ENCODE data around the gene COL24A1. TPM values are rescaled to one million over a fixed set of nuclear protein-coding genes. Genes with fewer than 3 reads are reported as not detected.

Gene COL24A1
- total RNA-seq, 1 experiment from 2014 or later, result 1.1 TPM

GRCh38 chr1:86169625-86170024 is 13.1 kb upstream of the COL24A1 start (continued):
- TF ChIP-seq HMGXB4 (CRISPR knock-in tag; IDR thresholded peaks at IDR 0.05) (no peak), AR (CRISPR knock-in tag; IDR thresholded peaks at IDR 0.05) (no peak)

- Mint-ChIP-seq H3K9me3 (peaks cover 3% of the 10 kb centered on the region; the same call in 1 of the 2 replicates), H3K36me3 (no peaks in the 10 kb centered on the region), H3K27me3 (ENCODE audit: low read depth) (peaks cover 29% of the 10 kb centered on the region), H3K27ac (no peak overlapping the region), H3K4me3 (no peak overlapping the region), H3K4me1 (peaks cover 12% of the 10 kb centered on the region)
- ChIA-PET POLR2A (no interaction called here), CTCF (no interaction called here)
- DNase-seq (ENCODE audit: low spot score) (no peak), ATAC-seq (no peak)
- TF ChIP-seq, protein P1, sequence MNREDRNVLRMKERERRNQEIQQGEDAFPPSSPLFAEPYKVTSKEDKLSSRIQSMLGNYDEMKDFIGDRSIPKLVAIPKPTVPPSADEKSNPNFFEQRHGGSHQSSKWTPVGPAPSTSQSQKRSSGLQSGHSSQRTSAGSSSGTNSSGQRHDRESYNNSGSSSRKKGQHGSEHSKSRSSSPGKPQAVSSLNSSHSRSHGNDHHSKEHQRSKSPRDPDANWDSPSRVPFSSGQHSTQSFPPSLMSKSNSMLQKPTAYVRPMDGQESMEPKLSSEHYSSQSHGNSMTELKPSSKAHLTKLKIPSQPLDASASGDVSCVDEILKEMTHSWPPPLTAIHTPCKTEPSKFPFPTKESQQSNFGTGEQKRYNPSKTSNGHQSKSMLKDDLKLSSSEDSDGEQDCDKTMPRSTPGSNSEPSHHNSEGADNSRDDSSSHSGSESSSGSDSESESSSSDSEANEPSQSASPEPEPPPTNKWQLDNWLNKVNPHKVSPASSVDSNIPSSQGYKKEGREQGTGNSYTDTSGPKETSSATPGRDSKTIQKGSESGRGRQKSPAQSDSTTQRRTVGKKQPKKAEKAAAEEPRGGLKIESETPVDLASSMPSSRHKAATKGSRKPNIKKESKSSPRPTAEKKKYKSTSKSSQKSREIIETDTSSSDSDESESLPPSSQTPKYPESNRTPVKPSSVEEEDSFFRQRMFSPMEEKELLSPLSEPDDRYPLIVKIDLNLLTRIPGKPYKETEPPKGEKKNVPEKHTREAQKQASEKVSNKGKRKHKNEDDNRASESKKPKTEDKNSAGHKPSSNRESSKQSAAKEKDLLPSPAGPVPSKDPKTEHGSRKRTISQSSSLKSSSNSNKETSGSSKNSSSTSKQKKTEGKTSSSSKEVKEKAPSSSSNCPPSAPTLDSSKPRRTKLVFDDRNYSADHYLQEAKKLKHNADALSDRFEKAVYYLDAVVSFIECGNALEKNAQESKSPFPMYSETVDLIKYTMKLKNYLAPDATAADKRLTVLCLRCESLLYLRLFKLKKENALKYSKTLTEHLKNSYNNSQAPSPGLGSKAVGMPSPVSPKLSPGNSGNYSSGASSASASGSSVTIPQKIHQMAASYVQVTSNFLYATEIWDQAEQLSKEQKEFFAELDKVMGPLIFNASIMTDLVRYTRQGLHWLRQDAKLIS (CRISPR knock-in tag; IDR thresholded peaks at IDR 0.05; ENCODE audit: borderline replicate concordance), result no peak
- no peak for TF ChIP-seq ETV6 (CRISPR knock-in tag; IDR thresholded peaks at IDR 0.05)
- no peak for TF ChIP-seq MLX (CRISPR knock-in tag; IDR thresholded peaks at IDR 0.05)
- no peak for TF ChIP-seq OVOL2 (CRISPR knock-in tag; IDR thresholded peaks at IDR 0.05; ENCODE audit: borderline replicate concordance)
These were observed 3.2 kb upstream of the COL24A1 start for GRCh38 chr1:86159800-86160199.

DNA sequence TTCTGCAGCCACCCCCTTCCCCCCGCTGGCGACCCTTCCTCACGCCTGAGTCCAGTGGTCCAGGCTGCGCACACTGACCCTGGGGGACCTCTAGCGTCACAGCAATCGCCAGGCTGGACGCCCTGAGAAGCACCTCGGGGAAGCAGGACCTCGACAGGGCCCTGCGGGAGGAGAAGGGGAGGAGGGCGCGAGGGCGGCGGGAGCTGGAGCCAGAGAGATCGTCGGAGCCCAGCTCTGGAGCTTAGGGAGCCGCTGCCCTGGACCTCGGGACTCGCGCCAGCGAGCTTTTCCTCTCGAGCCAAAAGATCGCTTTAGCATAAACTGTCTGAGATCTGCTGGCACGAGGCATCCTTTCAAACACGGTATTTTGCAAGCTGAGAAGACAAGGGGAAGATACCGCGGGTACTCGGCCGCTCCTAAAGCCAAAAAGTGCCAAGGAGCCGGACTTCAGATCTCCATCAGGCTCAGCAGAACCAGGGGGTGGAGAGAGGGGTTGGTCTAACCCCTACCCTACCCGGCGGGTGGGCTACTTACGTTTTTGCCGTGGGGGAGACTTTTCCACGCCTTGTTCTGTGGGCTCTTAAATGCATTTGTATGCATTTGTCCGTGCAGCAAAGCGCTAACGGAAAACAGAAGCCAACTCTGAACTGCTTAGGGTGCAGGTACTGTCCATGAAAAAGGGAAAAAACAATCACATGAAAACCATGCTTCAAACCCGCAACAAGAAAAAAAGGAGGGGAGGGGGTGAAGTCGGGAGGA is 586 bp downstream of the COL24A1 start:
- H3K27ac Mint-ChIP-seq, result no peak overlapping the region
- no peaks in the 10 kb centered on the region for H3K9me3 Mint-ChIP-seq
- H3K27me3 Mint-ChIP-seq (ENCODE audit: low read depth), result peaks cover 59% of the 10 kb centered on the region
- TF ChIP-seq JAZF1 (CRISPR knock-in tag; IDR thresholded peaks at IDR 0.05) (no peak), ZNF317 (CRISPR knock-in tag; IDR thresholded peaks at IDR 0.05; ENCODE audit: borderline replicate concordance, low read depth) (0 out of 2 replicates have a peak, but pooled peaks have one; percentile 13), CDX4 (CRISPR knock-in tag; IDR thresholded peaks at IDR 0.05; ENCODE audit: borderline replicate concordance) (no peak), FOXK1 (CRISPR knock-in tag; IDR thresholded peaks at IDR 0.05) (0 out of 2 replicates have a peak, but pooled peaks have one; percentile 15), ATF1 (CRISPR knock-in tag; IDR thresholded peaks at IDR 0.05) (0 out of 2 replicates have a peak, but pooled peaks have one; percentile 21)
- TF ChIP-seq, protein P2, sequence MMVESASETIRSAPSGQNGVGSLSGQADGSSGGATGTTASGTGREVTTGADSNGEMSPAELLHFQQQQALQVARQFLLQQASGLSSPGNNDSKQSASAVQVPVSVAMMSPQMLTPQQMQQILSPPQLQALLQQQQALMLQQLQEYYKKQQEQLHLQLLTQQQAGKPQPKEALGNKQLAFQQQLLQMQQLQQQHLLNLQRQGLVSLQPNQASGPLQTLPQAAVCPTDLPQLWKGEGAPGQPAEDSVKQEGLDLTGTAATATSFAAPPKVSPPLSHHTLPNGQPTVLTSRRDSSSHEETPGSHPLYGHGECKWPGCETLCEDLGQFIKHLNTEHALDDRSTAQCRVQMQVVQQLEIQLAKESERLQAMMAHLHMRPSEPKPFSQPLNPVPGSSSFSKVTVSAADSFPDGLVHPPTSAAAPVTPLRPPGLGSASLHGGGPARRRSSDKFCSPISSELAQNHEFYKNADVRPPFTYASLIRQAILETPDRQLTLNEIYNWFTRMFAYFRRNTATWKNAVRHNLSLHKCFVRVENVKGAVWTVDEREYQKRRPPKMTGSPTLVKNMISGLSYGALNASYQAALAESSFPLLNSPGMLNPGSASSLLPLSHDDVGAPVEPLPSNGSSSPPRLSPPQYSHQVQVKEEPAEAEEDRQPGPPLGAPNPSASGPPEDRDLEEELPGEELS (CRISPR knock-in tag; IDR thresholded peaks at IDR 0.05), result peak; percentile 48; the same call in 1 of the 2 replicates
- POLR2A ChIA-PET, result no interaction called here
- peak overlapping the region; percentile 74 for H3K4me3 Mint-ChIP-seq
- H3K36me3 Mint-ChIP-seq, result no peaks in the 10 kb centered on the region
- H3K4me1 Mint-ChIP-seq, result peaks cover 19% of the 10 kb centered on the region
- DNase-seq (ENCODE audit: low spot score) (peak; percentile 35), ATAC-seq (peak; percentile 8)
- CTCF ChIA-PET, result interaction anchor here (0.5 to 0.9 kb wide), 2 partner anchors 90 to 448 kb away, joined by 3 to 4 read pairs; partner anchors contain the start of gene ZNHIT6
